OCI-LY7 (cell line): ENCODE data around the gene RPS21. TPM values are rescaled to one million over a fixed set of nuclear protein-coding genes. Genes with fewer than 3 reads are reported as not detected.

Source experiments
- BruUV-seq: library from RNA; stranded (reverse); fragments of 400-500 nt; replicated peaks from 2 replicates; lab custom pipeline; 2021; lab: Mats Ljungman, UMichigan
- CTCF ChIA-PET: fragments of 300-600 bp; sonication (Branson Sonifier 250); formaldehyde crosslinking; loops from one replicate; lab custom pipeline; 2022; ENCODE audit warnings: antibody characterized with exemption; ENCODE audit not compliant: unreplicated experiment; lab: Charles Lee
- POLR2A ChIA-PET: fragments of 300-600 bp; sonication (Branson Sonifier 250); formaldehyde crosslinking; loops from one replicate; lab custom pipeline; 2022; ENCODE audit warnings: antibody characterized with exemption; lab: Charles Lee
- DNase-seq: peaks from one replicate; pipeline ENCODE4 v3.0.0-alpha.2; 2015; ENCODE audit warnings: low spot score
- H2AFZ ChIP-seq: fragments of 200-600 bp; sonication (generic), shearing (Covaris generic); 2 replicates; pipeline ENCODE4 v1.6.1; 2014; ENCODE audit warnings: mild to moderate bottlenecking, antibody characterized with exemption, low read length, moderate library complexity
- H3K27ac ChIP-seq: fragments of 200-600 bp; sonication (generic); 2 replicates; pipeline ENCODE4 v1.5.1; 2014; ENCODE audit warnings: mixed run types, low read depth, mild to moderate bottlenecking, moderate library complexity, low read length, inconsistent platforms; ENCODE audit not compliant: poor library complexity, severe bottlenecking
- H3K36me3 ChIP-seq: fragments of 200-600 bp; sonication (generic); 2 replicates; pipeline ENCODE4 v1.6.1; 2014; ENCODE audit warnings: mild to moderate bottlenecking, antibody characterized with exemption, low read length, moderate library complexity, mixed read lengths; ENCODE audit not compliant: insufficient read depth
- H3K4me1 ChIP-seq: fragments of 200-600 bp; sonication (generic); 2 replicates; pipeline ENCODE4 v1.5.1; 2014; ENCODE audit warnings: mild to moderate bottlenecking, low read length; ENCODE audit not compliant: insufficient read depth, poor library complexity, severe bottlenecking
- H3K4me2 ChIP-seq: fragments of 200-600 bp; sonication (generic); 2 replicates; pipeline ENCODE4 v1.6.1; 2014; ENCODE audit warnings: mild to moderate bottlenecking, low read length
- H3K4me3 ChIP-seq: fragments of 200-600 bp; sonication (generic); 2 replicates; pipeline ENCODE4 v1.5.1; 2014; ENCODE audit warnings: mild to moderate bottlenecking, low read depth, low read length; ENCODE audit not compliant: poor library complexity, severe bottlenecking
- H3K79me2 ChIP-seq: fragments of 200-600 bp; sonication (generic); 2 replicates; pipeline ENCODE4 v1.6.1; 2016; ENCODE audit warnings: low read depth, mild to moderate bottlenecking, low read length, moderate library complexity, mixed read lengths; ENCODE audit not compliant: insufficient read depth
- H3K9me2 ChIP-seq: fragments of 200-600 bp; sonication (generic); 2 replicates; pipeline ENCODE4 v1.6.1; 2016; ENCODE audit warnings: mild to moderate bottlenecking, low read length, mixed read lengths; ENCODE audit not compliant: insufficient read depth
- H3K9me3 ChIP-seq: fragments of 200-600 bp; sonication (generic); 2 replicates; pipeline ENCODE4 v1.6.1; 2014; ENCODE audit warnings: mild to moderate bottlenecking, mixed run types, low read length, mixed read lengths
- H4K20me1 ChIP-seq: fragments of 200-600 bp; sonication (generic); 2 replicates; pipeline ENCODE4 v1.6.1; 2014; ENCODE audit warnings: mild to moderate bottlenecking, antibody characterized with exemption, low read length, moderate library complexity, mixed read lengths; ENCODE audit not compliant: insufficient read depth
- CTCF ChIP-seq: fragments of 200-600 bp; sonication (generic); conservative IDR thresholded peaks from 2 replicates; pipeline ENCODE4 v1.5.1; 2014; ENCODE audit warnings: mild to moderate bottlenecking, antibody characterized with exemption, low read length, moderate library complexity, mixed read lengths
- EZH2phosphoT487 ChIP-seq: fragments of 200-600 bp; sonication (generic); IDR thresholded peaks from 2 replicates; pipeline ENCODE4 v1.6.1; 2018; ENCODE audit warnings: low read depth, borderline replicate concordance, mild to moderate bottlenecking, mixed run types, antibody characterized with exemption, low read length, moderate library complexity, mixed read lengths
- intact Hi-C: fragments of 100-400 bp; cut with micrococcal nuclease; formaldehyde crosslinking; loops from one replicate; pipeline ENCODE4 v1.10.0; 2022; ENCODE audit not compliant: unreplicated experiment
- total RNA-seq, 2 experiments: library from RNA; depleted of rRNA in 1 of 2; stranded (reverse); fragments of >200 nt in 1 of 2; shearing (Covaris generic) in 1 of 2; gene quantifications; 2 replicates each; pipeline ENCODE4 v1.2.3, GENCODE V29; 2014 to 2022

Gene RPS21
- total RNA-seq, 2 experiments from 2014 or later, result 2,571 to 3,376 TPM

- H3K4me2 ChIP-seq, result no peak overlapping the region
- intact Hi-C loops, result no loop called here
- H3K9me3 ChIP-seq, result no peaks in the 10 kb centered on the region
- peaks cover 41% of the 10 kb centered on the region for H3K36me3 ChIP-seq
- POLR2A ChIA-PET, result no interaction called here
- peaks cover 20% of the 10 kb centered on the region for H4K20me1 ChIP-seq
- peaks cover 19% of the 10 kb centered on the region for H3K4me1 ChIP-seq
- no peak for DNase-seq
- BruUV-seq, result no TSS peak
- peaks cover 17% of the 10 kb centered on the region for H3K79me2 ChIP-seq
- no peak overlapping the region for H2AFZ ChIP-seq
- TF ChIP-seq CTCF, result no peak
- TF ChIP-seq EZH2phosphoT487, result no peak
- CTCF ChIA-PET, result no interaction called here
- no peak overlapping the region for H3K4me3 ChIP-seq
- H3K9me2 ChIP-seq, result no peaks in the 10 kb centered on the region
- H3K27ac ChIP-seq, result no peak overlapping the region
Measured at GRCh38 chr20:62392621-62393334, 5.9 kb downstream of the RPS21 start.

GRCh38 chr20:62393335-62393665 lies 6.4 kb downstream of the RPS21 start:
- H3K4me2 ChIP-seq, result no peak overlapping the region
- intact Hi-C loops, result no loop called here
- peaks cover 12% of the 10 kb centered on the region; the same call in 1 of the 2 replicates for H3K79me2 ChIP-seq
- H3K4me3 ChIP-seq, result no peak overlapping the region
- ChIA-PET CTCF (no interaction called here), POLR2A (no interaction called here)
- H4K20me1 ChIP-seq, result peaks cover 14% of the 10 kb centered on the region; the same call in 1 of the 2 replicates
- H3K36me3 ChIP-seq, result peaks cover 40% of the 10 kb centered on the region
- BruUV-seq, result no TSS peak
- no peaks in the 10 kb centered on the region for H3K9me3 ChIP-seq
- peaks cover 14% of the 10 kb centered on the region for H3K4me1 ChIP-seq
- H3K27ac ChIP-seq, result no peak overlapping the region
- no peak for DNase-seq
- H2AFZ ChIP-seq, result no peak overlapping the region
- H3K9me2 ChIP-seq, result no peaks in the 10 kb centered on the region
- TF ChIP-seq CTCF (no peak), EZH2phosphoT487 (no peak)

- Histone ChIP-seq H3K36me3 (peaks cover 40% of the 10 kb centered on the region), H3K4me3 (no peak overlapping the region), H2AFZ (no peak overlapping the region), H3K27ac (no peak overlapping the region), H3K4me1 (peaks cover 8% of the 10 kb centered on the region), H3K9me3 (no peaks in the 10 kb centered on the region), H3K4me2 (no peak overlapping the region), H4K20me1 (peaks cover 9% of the 10 kb centered on the region; the same call in 1 of the 2 replicates), H3K79me2 (peaks cover 6% of the 10 kb centered on the region; the same call in 1 of the 2 replicates), H3K9me2 (no peaks in the 10 kb centered on the region)
- POLR2A ChIA-PET, result no interaction called here
- no peak for DNase-seq
- TF ChIP-seq CTCF (no peak), EZH2phosphoT487 (no peak)
- CTCF ChIA-PET, result interaction anchor here (0.6 kb wide), 1 partner anchor 229 kb away, joined by 3 read pairs; no protein-coding TSS in a partner anchor
- BruUV-seq, result no TSS peak
- intact Hi-C loops, result no loop called here
Measured at GRCh38 chr20:62393830-62394229, 6.9 kb downstream of the RPS21 start.
